ENCODE results near the gene IGFALS.

DNA sequence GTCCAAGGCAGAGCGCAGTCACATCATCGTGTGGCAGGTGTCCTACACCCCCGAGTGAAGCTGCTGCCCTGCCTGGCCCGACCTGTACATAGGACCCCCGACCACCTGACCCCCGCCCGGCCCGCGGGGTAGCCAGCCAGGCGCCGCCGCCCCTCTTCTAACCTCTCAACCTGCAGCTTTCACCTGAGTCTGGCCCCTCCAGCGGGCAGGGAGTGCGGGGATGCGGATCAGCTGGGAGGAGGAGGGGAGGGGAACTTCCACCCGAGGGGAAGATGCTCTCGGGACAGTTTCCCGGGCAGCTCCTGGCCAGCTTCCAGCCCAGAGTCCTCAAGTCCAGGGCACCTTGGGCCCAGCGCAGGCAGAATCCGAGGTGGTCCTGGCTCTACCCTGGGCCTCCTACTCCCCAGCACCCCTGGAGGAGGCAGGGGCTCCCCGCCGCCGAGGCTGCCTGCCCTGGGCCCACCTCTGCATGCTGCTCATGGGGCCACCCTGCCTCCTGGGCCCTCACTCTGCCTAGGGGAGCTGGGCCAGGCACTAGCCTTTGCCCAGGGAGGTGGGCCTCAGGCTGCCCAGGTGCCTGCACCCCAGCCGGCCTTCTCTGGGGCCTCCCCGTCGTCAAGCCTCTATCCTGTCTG is 24.6 kb downstream of the IGFALS start:
- TF ChIP-seq, protein P1, sequence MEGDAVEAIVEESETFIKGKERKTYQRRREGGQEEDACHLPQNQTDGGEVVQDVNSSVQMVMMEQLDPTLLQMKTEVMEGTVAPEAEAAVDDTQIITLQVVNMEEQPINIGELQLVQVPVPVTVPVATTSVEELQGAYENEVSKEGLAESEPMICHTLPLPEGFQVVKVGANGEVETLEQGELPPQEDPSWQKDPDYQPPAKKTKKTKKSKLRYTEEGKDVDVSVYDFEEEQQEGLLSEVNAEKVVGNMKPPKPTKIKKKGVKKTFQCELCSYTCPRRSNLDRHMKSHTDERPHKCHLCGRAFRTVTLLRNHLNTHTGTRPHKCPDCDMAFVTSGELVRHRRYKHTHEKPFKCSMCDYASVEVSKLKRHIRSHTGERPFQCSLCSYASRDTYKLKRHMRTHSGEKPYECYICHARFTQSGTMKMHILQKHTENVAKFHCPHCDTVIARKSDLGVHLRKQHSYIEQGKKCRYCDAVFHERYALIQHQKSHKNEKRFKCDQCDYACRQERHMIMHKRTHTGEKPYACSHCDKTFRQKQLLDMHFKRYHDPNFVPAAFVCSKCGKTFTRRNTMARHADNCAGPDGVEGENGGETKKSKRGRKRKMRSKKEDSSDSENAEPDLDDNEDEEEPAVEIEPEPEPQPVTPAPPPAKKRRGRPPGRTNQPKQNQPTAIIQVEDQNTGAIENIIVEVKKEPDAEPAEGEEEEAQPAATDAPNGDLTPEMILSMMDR (IDR thresholded peaks at IDR 0.05; ENCODE audit: poor library complexity, severe bottlenecking), result no peak
- TF ChIP-seq TAF1 (IDR thresholded peaks at IDR 0.05; ENCODE audit: low read depth) (no peak), POLR2AphosphoS5 (IDR thresholded peaks at IDR 0.05) (no peak), EP300 (conservative IDR thresholded peaks at IDR 0.05; ENCODE audit: poor library complexity, severe bottlenecking) (no peak), REST (IDR thresholded peaks at IDR 0.05; ENCODE audit: borderline replicate concordance) (no peak), EZH2 (IDR thresholded peaks at IDR 0.05; ENCODE audit: borderline replicate concordance, insufficient read depth, low read length, poor library complexity, severe bottlenecking) (no peak), RAD21 (conservative IDR thresholded peaks at IDR 0.05) (no peak), SMC3 (conservative IDR thresholded peaks at IDR 0.05; ENCODE audit: poor library complexity) (no peak)

Data from neural cell (in vitro differentiated cells).